GM19239 (cell line): ENCODE measurements around the gene WDR46.
"Not testable (repeated sequence)": the region's sequence is repeated elsewhere in the genome, so short reads cannot be mapped to it uniquely, and the experiment has no call there.

Experiments
- DNase-seq: peaks from one replicate; pipeline ENCODE4 v3.0.0; 2011; ENCODE audit warnings: low spot score; ENCODE audit not compliant: insufficient read length
- FAIRE-seq: peaks from 2 replicates; lab custom pipeline; 2011; peaks lifted over from hg19 to GRCh38; lab: Jason Lieb, UNC

WDR46 gene

DNA sequence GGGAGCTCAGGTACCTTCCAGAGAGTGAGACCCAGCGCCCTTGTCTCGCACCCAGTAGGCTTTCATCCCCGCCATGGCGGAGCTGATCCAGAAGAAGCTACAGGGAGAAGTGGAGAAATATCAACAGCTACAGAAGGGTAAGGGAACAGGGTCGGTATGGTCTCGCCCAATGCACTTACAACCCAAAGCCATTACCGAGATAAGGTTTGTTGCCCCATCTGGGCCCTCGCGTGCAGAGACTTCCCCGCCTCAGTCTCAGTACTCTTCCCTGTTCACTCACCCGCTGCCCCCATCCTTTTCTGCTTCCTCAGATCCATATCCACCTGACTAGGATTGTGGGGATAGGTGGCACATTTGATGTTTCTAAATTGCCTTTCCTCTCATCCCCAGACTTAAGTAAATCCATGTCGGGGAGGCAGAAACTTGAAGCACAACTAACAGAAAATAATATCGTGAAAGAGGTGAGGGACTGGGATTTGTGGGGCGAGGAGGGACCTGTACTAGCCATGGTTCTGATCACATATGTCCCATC is 811 bp upstream of the WDR46 start:
- peak; percentile 23 for FAIRE-seq
- no peak for DNase-seq

DNA sequence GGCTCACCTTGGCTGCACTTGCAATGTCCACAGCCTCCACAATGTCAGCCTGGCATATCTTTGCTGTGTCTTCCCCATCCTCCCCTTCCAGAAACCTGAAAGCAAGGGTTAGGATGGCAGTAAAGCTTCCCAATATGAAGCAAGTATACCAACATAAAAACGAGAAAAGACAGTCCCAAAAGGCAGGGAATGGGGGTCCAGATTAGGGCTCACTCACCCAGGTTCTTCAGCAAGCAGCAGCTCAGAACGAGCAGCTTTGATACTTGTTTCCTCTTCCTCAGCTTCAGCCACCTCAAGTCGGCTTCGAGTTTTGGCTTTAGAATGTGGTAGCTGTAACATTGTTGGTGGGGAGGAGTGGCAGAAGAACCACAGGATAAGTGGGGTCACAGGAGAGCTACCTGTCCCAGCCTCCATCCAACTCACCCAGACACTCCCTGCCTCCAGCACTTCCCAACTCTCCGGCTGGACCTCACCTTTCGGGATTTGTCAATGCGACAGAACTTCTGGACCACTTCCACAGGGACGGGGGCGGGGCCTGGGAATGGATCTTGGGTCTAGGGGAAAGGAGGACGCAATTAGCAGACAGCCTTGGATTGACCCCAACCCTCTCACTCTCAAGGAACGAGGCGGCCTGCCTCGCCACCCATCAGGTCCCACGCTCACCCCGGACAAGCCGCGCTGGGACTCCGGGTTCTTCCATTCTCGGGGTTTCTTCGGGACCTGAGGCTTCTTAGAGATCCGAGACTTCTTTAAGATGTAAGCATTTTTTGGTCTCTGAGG is 708 bp downstream of the WDR46 start:
- DNase-seq (no peak), FAIRE-seq (no peak)

DNA sequence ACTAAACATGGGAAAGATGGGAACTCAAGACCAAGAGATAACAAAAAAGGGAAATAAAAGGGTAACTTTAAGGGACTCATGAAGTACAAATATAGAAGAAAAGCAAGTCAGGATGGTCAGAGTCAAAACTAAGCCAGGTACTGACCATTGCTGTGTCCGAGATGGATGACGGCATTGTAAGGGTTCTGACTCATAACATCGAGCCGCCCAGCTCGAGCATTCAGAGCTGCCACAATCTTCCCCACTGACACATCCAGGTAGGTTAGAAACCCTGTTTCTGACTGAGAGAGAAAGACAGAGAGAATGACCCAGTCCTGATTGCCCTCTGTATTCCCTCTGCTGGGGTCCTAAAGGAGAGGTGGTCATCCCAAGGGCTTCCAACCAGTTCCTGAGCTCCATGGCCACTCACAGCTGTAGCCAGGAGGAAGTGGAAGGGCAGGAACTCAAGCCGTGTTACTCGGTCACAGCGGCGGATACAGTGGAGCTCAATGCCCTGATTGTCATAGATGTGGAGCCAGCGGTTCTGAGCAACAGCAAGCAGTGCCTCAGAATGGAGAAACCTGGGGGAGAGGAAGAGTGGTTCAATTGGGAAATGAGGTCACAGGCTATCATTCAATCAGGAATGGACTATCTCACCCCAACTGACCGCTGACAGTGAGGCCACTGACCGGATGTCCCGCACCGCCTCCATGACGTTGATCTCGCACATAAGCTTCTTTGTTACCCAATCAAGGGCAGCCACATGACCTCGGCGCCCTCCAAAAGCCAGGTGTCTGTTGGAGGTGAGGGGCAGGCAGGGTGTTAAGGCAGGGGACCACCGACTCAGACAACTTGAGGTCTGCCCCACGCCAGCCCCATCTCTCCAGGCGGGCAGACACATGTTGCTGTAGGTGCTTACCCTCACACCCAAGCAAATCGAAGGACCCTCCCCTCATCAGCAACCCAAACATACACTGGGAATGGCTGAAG is 1.8 kb downstream of the WDR46 start:
- DNase-seq (no peak), FAIRE-seq (no peak)

DNA sequence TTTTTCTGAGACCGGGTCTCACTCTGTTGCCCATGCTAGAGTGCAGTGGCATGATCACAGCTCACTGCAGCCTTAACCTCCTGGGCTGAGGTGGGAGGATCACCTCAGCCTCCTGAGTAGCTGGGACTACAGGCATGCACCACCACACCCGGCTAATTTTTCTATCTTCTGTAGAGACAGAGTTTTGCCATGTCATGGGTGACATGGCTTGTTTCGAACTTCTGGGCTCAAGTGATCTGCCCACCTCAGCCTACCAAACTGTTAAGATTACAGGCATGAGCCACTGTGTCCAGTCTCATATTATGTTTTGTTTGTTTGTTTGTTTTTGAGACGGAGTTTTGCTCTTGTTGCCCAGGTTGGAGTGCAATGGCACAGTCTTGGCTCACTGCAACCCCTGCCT is 3.8 kb downstream of the WDR46 start:
- FAIRE-seq, DNase-seq: not testable (repeated sequence)

DNA sequence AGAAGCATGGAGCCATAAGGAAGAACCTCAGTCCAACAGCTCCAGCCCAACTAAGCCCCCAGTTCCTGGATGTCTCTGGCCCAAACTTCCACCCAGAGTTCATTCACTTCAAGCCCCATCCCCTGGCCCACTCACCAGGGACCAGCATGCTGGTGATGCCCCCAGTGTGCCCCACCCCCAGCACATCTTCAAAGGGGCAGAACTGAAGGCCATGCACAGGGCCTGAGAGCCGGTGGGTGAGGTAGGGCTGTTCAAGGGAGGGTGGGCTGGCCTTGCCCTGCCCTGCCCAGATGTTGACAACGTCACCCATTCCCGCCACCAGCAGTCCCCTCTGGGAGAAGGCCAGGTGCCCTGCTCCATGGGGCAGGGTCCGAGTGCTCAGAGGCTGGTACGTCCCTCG is 8.5 kb downstream of the WDR46 start:
- DNase-seq, result no peak
- no peak for FAIRE-seq

DNA sequence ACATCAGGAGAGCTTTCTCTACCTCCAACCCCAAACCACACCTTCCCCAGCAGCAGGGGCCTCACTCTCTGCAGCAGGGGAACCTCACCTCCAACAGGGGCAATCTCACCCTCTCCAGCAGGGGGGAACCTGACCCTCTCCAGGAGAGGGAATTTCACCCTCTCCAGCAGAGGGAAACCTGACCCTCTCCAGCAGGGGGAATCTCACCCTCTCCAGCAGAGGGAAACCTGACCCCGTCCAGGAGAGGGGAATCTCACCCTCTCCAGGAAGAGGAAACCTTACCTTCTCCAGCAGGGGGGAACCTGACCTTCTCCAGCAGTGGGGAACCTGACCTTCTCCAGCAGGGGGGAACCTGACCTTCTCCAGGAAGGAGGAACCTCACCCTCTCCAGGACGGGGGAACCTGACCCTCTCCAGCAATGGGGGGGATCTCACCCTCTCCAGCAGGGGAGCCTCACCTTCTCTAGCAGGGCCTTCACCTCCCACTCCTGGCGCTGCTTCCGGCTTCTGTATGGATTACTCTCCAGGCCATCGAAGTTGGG is 9.0 kb downstream of the WDR46 start:
- DNase-seq, result no peak
- no peak for FAIRE-seq

DNA sequence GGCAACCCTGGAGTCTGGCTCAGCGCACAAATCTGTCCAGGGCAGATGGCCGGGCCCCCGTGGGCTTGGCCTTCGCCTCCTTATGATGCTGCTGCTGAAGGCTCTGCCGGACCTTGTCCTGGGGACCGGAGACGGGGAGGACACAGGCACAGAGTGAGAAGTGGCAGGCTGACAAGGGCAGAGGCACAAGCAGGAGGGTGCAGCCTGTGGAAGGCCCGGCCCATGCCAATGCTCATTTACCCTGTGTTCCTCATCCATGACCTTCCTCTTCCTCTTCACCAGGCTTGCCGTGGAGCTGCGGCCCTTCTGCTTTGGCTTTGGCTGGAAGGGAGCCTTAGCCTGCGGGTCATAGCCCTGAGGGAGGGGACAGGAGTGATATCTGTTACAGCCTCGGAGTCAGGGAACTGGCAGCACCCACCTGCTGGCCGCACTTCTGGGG is 9.8 kb downstream of the WDR46 start:
- DNase-seq (no peak), FAIRE-seq (no peak)

DNA sequence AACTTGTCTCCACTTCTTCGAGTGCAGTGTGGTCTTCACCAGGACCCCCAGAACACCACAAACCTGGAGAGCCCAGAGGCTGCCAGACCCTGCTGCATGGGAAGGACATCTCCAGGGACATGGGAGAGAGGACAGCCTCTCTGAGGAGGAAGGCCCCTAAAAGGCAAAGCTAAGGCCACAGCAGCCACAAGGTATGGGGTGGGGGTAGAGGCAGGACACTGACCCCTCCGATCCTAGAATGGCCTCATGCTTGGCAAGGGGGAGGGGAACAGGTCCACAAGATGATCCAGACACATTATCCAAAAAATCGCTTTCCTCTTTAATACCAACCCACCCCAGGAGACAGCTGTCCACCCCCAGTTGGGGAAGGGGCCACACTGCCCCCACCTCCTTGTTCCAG is 10.2 kb downstream of the WDR46 start:
- DNase-seq (no peak), FAIRE-seq (no peak)

DNA sequence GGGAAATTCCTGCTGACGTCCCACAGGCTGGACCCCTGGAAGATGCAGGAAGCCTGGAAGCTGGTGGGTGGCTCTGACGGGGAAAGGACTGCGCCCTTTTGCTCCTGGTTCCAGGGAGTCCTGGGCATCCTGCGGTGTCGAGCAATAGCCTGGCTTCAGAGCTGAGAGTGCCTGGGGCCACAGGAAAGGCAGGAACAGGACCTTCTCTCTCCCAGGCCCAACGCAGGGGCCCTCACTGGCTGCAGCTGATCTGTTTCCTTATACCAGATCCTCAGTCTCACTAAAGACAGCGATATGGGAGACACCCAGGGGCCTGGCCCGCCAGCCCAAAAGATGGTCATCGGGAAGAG is 10.7 kb downstream of the WDR46 start:
- FAIRE-seq (no peak), DNase-seq (no peak)

DNA sequence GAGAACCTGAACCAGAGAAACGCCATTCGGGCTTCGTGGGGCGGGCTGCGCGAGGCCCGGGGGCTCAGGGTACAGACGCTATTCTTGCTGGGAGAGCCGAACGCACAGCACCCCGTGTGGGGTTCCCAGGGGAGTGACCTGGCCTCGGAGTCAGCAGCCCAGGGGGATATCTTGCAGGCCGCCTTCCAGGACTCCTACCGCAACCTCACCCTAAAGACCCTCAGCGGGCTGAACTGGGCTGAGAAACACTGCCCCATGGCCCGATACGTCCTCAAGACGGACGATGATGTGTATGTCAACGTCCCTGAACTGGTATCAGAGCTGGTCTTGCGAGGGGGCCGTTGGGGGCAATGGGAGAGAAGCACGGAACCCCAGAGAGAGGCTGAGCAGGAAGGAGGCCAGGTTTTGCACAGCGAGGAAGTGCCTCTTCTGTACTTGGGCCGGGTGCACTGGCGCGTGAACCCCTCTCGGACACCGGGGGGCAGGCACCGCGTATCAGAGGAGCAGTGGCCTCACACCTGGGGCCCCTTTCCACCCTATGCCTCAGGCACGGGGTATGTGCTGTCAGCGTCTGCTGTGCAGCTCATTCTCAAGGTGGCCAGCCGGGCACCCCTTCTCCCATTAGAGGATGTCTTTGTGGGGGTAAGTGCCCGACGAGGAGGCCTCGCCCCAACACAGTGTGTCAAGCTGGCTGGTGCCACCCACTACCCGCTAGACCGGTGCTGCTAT is 11.2 kb downstream of the WDR46 start:
- FAIRE-seq (no peak), DNase-seq (no peak)

DNA sequence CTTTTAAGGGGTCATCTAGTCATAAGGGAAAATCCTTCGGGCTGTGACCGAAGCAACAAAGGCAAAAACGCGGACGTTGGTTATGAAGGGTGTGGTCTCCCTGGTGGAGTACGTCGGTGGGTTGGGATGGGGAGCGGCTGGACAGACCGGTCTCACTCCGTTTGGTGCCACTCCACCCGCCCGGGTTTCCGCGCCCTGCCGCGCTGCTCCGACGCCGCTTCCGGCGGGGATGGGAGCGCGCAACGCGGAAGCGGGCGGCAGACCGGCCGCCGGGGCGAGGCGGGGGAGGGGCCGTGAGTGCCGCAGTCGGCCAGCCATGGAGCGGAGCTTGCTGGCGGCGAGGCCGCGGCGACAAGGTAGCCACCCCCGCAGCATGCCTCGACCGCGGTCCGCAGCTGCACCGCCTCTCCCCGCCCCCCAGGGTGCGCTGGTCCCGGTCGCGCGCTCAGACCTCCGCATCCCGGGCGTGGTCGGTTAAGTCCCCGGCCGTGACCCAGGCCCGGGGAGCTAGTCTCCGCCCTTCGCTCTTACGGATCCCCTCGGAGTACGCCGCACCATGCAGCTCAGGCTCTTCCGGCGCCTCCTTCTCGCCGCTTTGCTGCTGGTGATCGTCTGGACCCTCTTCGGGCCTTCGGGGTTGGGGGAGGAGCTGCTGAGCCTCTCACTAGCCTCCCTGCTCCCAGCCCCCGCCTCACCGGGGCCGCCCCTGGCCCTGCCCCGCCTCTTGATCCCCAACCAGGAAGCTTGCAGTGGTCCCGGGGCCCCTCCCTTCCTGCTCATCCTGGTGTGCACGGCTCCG is 12.0 kb downstream of the WDR46 start, which contains the start of gene B3GALT4:
TSS of gene B3GALT4 (plus strand) at position 260 of the 799 bp plus-strand sequence. CDS start at position 557, 297 bp downstream.
- no peak for DNase-seq
- peak; percentile 45 for FAIRE-seq

DNA sequence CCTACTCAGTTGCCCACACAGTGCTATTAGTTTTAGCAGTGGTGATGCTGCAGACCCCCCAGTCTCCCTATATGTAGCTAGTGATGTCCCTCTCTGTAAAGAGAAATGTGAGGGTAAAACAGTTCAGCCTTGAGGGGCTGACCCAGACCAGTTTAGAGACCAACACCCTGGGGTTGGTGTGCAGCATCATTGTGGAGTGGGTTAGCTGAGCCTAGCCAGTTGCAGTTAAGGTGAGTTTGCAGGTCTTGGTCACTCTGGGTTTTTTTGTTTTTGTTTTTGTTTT is 12.5 kb downstream of the WDR46 start:
- DNase-seq, result no peak
- FAIRE-seq, result no peak

DNA sequence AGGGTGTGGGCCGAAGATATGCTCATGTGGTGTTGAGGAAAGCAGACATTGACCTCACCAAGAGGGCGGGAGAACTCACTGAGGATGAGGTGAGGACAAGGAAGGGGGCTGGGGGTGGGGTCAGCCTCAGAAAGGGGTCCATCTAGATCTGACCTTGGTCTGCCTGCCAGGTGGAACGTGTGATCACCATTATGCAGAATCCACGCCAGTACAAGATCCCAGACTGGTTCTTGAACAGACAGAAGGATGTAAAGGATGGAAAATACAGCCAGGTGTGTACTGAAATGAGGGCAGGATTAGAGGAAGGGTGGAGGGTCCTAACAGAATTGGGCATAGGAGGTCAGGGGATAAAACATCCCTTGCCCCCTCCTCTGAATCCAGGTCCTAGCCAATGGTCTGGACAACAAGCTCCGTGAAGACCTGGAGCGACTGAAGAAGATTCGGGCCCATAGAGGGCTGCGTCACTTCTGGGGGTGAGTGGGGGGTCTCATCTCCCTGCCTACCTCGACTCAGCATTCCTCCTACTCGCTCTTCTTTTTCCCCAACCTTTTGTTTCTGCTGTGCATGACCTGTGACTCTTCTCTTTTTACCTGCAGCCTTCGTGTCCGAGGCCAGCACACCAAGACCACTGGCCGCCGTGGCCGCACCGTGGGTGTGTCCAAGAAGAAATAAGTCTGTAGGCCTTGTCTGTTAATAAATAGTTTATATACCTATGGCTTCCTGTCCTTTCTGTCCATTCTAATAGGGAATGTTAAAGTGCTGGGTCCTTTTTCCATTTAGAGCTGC is 13.1 kb downstream of the WDR46 start:
- not testable (repeated sequence) for DNase-seq, FAIRE-seq

DNA sequence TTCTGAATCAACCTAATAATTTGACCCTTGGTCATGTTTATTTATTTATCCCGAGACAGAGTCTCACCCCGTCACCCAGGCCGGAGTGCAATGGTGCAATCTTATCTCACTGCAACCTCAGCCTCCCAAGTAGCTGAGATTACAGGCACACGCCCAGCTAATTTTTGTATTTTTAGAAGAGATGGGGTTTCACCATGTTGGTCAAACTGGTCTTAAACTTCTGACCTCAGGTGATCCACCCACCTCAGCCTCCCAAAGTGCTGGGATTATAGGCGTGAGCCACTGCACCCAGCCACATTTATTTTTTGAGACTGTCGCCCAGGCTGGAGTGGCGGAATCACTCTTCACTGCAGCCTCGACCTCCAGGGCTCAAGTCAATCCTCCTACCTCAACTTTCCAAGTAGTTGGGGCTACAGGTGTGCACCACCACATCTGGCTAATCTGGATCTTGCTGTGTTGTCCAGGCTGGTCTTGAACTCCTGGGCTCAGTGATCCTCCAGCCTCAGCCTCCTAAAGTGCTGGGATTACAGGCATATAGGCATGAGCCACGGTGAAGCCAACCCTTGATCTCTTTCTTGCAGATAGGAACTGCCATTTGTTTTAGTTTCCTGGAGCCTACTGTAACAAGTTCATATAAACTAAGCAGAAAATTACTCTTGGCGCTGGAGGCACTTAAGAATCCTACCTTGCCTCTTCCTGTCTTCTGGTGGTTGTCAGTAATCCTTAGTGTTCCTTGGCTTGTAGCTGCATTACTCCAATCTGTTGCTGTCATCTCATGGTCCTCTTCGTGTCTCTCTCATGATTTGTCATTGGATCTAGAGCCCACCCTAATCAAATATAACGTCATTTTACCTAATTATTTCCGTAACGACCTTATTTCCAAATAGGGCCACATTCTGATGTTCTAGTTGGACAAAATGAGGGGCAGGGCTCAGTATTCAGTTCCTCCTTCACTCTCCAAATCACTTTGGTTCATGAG is 14.8 kb downstream of the WDR46 start:
- no peak for FAIRE-seq

DNA sequence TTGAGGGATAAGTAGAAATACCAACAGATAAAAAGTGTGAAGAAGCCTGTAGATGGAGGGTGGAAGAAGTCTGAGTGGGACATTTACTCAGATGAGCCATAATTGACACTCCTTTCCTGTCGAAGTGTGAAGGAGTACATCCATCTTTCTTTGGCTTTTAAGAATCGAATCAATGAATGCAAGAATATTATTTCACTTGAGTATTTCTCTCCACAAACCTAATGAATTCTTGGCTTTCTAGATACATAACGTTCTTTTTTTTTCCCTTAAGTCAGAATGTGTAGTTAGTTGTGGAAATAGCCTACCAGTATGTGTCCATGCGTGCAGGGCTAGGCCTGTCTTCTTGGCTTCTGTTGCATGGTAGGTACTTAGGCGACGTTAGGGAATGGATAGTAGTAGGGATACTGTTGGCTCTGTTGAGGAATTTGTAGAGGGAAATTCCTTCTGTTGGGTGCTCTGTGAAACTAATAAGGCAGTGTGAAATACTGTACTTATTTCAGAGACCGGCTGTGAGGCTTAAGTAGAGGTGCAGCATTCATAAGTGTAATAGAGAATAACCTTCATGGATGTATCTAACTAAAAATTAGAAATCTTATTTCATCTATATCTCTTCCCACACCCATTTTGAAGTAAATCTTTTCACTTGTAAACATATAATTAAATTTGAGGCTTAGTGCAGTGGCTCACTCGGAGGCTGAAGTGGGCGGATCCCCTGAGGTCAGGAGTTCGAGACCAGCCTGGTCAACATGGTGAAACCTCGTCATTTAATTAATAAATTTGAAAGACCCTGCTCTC is 15.7 kb downstream of the WDR46 start:
- FAIRE-seq, result no peak
- no peak for DNase-seq

More for the DNA sequence above, 14.8 kb downstream of the WDR46 start:
- DNase-seq, result no peak

DNA sequence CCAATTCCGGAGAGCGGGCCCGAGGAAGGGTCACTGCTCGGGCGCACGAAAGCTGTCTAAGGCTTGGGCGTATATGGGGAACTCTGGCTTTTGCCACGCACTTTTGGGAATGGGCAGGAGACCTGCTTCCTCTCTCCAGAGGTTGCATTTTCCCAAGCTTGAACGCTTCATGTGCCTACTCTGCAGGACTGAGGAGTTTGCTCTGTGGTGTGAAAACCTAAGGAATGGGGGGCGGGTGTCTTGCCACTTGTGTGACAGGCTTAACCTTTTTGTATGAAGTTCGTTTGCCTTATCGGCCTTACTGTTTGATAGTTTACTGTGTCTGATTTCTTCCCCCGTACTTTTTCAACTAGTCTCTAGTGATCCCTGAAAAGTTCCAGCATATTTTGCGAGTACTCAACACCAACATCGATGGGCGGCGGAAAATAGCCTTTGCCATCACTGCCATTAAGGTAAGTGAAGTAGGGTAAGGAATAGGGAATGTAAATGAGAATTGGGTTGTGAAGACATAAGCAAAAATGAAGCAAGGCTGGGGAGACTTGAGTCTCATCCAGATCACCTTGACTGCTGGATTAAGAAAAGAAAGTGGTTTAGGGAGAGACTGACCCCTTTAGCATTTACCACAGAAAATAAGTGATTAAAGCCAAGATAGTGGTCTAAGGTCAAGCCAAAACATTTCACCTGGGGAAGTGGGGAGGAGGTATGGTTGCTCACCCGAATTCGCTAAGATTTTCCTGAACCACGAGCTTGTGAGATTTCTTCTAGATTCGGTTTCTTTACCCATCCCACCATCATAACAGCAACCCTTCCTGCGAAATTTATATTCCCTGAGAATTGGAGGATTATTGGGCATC is 16.5 kb downstream of the WDR46 start:
- FAIRE-seq (no peak), DNase-seq (no peak)
